HL-60 (cell line): Measurements from ENCODE around the gene FOXF2.
"Not testable (repeated sequence)": the region's sequence is repeated elsewhere in the genome, so short reads cannot be mapped to it uniquely, and the experiment has no call there.

Experiments
- DNase-seq, 2 experiments: peaks; one replicate each; pipeline ENCODE4 v3.0.0-alpha.2; 2010 to 2020; ENCODE audit warnings: low read depth in 1 of 2, low spot score in 1 of 2
- H3K27ac ChIP-seq: fragments of 250-450 bp; sonication (Bioruptor Pico); replicated peaks from 2 replicates; pipeline ENCODE4 v1.5.1; 2020; ENCODE audit warnings: mild to moderate bottlenecking, moderate library complexity
- H3K27me3 ChIP-seq: fragments of 250-450 bp; sonication (Bioruptor Pico); 2 replicates; pipeline ENCODE4 v1.5.1; 2021; ENCODE audit warnings: mild to moderate bottlenecking, moderate library complexity; ENCODE audit not compliant: insufficient read depth, poor library complexity, severe bottlenecking
- H3K4me3 ChIP-seq: replicated peaks from 2 replicates; pipeline ENCODE4 v1.5.1; 2011; ENCODE audit warnings: mild to moderate bottlenecking, control low read depth, low read length; ENCODE audit not compliant: insufficient read depth
- CTCF ChIP-seq: IDR thresholded peaks from one replicate; pipeline ENCODE4 v1.5.1; 2011; ENCODE audit warnings: low read length, control low read depth, inconsistent platforms; ENCODE audit not compliant: insufficient read depth
- GABPA ChIP-seq: IDR thresholded peaks from 2 replicates; pipeline ENCODE4 v1.6.1; 2012; ENCODE audit warnings: low read depth
- POLR2AphosphoS5 ChIP-seq: IDR thresholded peaks from 2 replicates; pipeline ENCODE4 v1.6.1; 2012; ENCODE audit warnings: low read depth
- REST ChIP-seq: IDR thresholded peaks from 2 replicates; pipeline ENCODE4 v1.6.1; 2012; ENCODE audit warnings: low read depth; ENCODE audit not compliant: insufficient replicate concordance
- SPI1 ChIP-seq: IDR thresholded peaks from 2 replicates; pipeline ENCODE4 v1.6.1; 2012; ENCODE audit warnings: low read depth, mild to moderate bottlenecking, borderline replicate concordance

Gene FOXF2

GRCh38 chr6:1361717-1362116 lies 27.7 kb upstream of the FOXF2 start:
- DNase-seq, H3K4me3 ChIP-seq, H3K27me3 ChIP-seq, H3K27ac ChIP-seq: not testable (repeated sequence)

DNA sequence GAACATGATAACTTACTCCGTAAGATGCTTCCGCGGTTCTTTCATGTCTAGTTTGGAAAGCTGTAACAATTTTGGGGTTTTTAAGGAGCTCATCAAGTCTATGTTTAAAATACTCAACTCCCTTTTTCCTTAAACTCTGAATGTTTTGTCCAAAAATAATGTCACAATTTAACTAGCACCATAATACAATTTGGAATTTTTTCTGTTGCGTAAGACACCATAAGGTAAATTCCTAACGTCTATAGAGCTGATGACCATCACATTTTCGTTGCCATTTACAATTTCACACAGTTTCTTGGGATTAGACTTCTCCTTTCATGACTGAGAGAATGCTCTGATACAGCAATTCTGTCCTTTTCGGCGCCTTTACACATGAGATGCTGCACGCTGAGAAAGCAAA lies 26.7 kb upstream of the FOXF2 start:
- Histone ChIP-seq H3K4me3 (no peak overlapping the region), H3K27me3 (no peaks in the 10 kb centered on the region), H3K27ac (no peak overlapping the region)
- no peak for DNase-seq
- TF ChIP-seq POLR2AphosphoS5 (no peak), REST (no peak), GABPA (no peak)

DNA sequence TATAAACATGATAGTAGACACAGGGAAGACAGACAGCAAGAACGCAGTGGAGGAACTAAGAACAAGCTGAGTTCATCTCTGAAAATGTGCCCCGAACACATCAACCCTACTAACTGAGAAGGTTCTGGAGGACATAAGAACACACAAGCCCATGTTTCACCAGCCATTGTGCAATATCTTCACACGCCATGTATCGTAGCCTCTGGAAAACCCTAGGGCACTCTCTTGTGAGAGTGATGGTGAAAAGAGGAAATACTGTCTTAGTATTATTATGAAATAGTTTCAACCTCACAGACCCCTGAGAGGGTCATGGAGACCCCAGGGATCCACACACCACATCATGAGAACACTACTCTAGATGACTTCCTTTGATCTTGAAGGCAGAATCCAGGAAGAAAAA lies 26.1 kb upstream of the FOXF2 start:
- peak; percentile 43 to 59 for DNase-seq
- no peak for TF ChIP-seq SPI1
- TF ChIP-seq REST, result no peak
- no peak for TF ChIP-seq GABPA
- TF ChIP-seq POLR2AphosphoS5, result no peak
- no peak for TF ChIP-seq CTCF
- Histone ChIP-seq H3K4me3 (no peak overlapping the region), H3K27me3 (no peaks in the 10 kb centered on the region), H3K27ac (no peak overlapping the region)

DNA sequence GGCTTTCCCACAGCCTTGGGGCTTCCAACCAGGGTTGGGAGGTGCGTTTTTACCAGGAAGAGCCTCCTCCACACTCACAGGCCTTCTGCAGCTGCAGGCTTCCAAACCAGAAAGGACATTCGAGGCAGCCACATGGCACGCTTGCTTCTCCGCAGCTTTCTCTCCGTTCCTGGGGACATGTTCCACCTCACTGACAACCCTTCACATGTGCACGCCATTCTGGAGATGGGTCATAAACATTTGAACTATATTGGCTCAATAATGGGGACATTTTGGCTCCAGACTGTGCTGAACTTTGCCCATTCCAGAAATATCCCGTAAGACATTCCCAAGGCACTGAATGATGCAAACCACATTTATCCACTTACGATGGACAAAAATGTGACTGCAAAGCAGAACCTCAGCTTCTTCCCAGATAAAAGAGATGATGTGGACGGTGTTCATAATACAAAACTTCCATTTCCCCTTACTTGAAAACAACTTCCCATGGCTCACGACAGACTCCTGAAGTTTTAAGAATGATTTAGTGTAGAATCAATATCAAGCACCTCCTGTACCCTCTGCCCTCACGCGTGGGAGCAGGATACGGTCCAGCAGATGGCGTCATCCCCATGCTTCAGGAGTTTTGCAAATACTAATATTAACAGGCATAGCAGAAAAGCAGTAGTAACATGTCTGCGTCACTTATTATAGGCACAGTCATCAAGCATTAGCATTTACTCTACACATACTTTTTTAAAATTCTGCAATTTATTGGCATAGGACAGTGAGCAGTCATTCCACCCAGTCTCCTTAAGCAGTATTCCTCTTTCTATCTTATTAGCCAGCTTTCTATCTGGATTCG lies 25.4 kb upstream of the FOXF2 start:
- no peak overlapping the region for H3K27ac ChIP-seq
- H3K4me3 ChIP-seq, result no peak overlapping the region
- no peaks in the 10 kb centered on the region for H3K27me3 ChIP-seq
- DNase-seq, result peak in 1 of 2 experiments; percentile 15
- TF ChIP-seq SPI1 (no peak), POLR2AphosphoS5 (no peak), GABPA (no peak), REST (no peak), CTCF (no peak)
